ENCODE results near the gene CASTOR2. TPM values are rescaled to one million over a fixed set of nuclear protein-coding genes. Genes with fewer than 3 reads are reported as not detected.
"Not testable (repeated sequence)": the region's sequence is repeated elsewhere in the genome, so short reads cannot be mapped to it uniquely, and the experiment has no call there.

Gene CASTOR2
- total and polyA plus RNA-seq, 11 donors = 9.6 to 180 (median 27.7) TPM

- DNase-seq; H3K36me3 ChIP-seq; H3K9me3 ChIP-seq; H3K4me3 ChIP-seq; intact Hi-C loops (cut with DNase I); H3K4me1 ChIP-seq; H3K27ac ChIP-seq; ATAC-seq; H3K27me3 ChIP-seq: not testable (repeated sequence)
- no CpG with 5 or more reads among the region's 2 CpGs for WGBS, 4 donors
These were observed 6.2 kb upstream of the CASTOR2 start for GRCh38 chr7:74958328-74958727.

GRCh38 chr7:74963704-74964510 lies 598 bp upstream of the CASTOR2 start:
- H3K4me1 ChIP-seq; H3K27ac ChIP-seq; H3K27me3 ChIP-seq; H3K36me3 ChIP-seq; intact Hi-C loops (cut with DNase I); H3K9me3 ChIP-seq; DNase-seq: not testable (repeated sequence)
- 29 to 49% (median 41%) methylated on average over 17 to 22 of the region's 32 CpGs for WGBS, 4 donors
- H3K4me3 ChIP-seq = peak overlapping the region in 9 of 12 donors; percentile 27 to 47 (median 37)
- peak; percentile 5 to 57 (median 16) for ATAC-seq

GRCh38 chr7:74966208-74966854 lies 1.8 kb downstream of the CASTOR2 start:
- H3K9me3 ChIP-seq; H3K36me3 ChIP-seq; H3K4me3 ChIP-seq; H3K4me1 ChIP-seq; H3K27me3 ChIP-seq; intact Hi-C loops (cut with DNase I); DNase-seq; H3K27ac ChIP-seq; ATAC-seq: not testable (repeated sequence)
- whole genome bisulfite sequencing, 4 donors = no CpG with 5 or more reads among the region's 16 CpGs

- H3K27ac ChIP-seq; intact Hi-C loops (cut with DNase I); DNase-seq; H3K27me3 ChIP-seq; H3K4me1 ChIP-seq; H3K9me3 ChIP-seq; H3K4me3 ChIP-seq; ATAC-seq; H3K36me3 ChIP-seq: not testable (repeated sequence)
- 100% methylated on average over 3 of the region's 6 CpGs; no CpG with 5 or more reads in 3 of the 4 donors for whole genome bisulfite sequencing, 4 donors
These were observed 2.4 kb downstream of the CASTOR2 start for GRCh38 chr7:74966909-74967308.

GRCh38 chr7:74971431-74971830 lies 6.9 kb downstream of the CASTOR2 start:
- H3K9me3 ChIP-seq; intact Hi-C loops (cut with DNase I); H3K27me3 ChIP-seq; DNase-seq; H3K4me3 ChIP-seq; ATAC-seq; H3K4me1 ChIP-seq; H3K27ac ChIP-seq; H3K36me3 ChIP-seq: not testable (repeated sequence)
- no CpG with 5 or more reads among the region's 4 CpGs for WGBS, 4 donors

- ATAC-seq; H3K27ac ChIP-seq; H3K4me1 ChIP-seq; DNase-seq; H3K4me3 ChIP-seq; intact Hi-C loops (cut with DNase I); H3K9me3 ChIP-seq; H3K36me3 ChIP-seq; H3K27me3 ChIP-seq: not testable (repeated sequence)
- 76 to 89% (median 82%) methylated on average over 5 to 7 of the region's 7 CpGs for WGBS, 4 donors
These were observed 7.9 kb downstream of the CASTOR2 start for GRCh38 chr7:74972377-74972776.

- 93% methylated on average over 3 of the region's 7 CpGs; no CpG with 5 or more reads in 2 of the 4 donors for WGBS, 4 donors
- intact Hi-C loops (cut with DNase I); DNase-seq; H3K36me3 ChIP-seq; H3K27me3 ChIP-seq; H3K4me3 ChIP-seq; ATAC-seq; H3K4me1 ChIP-seq; H3K9me3 ChIP-seq; H3K27ac ChIP-seq: not testable (repeated sequence)
These were observed 11.5 kb downstream of the CASTOR2 start for GRCh38 chr7:74975959-74976358.

GRCh38 chr7:74977523-74977922 lies 13.0 kb downstream of the CASTOR2 start:
- H3K9me3 ChIP-seq; H3K27ac ChIP-seq; H3K27me3 ChIP-seq; H3K4me3 ChIP-seq; DNase-seq; intact Hi-C loops (cut with DNase I); H3K36me3 ChIP-seq; ATAC-seq; H3K4me1 ChIP-seq: not testable (repeated sequence)
- 93 to 100% methylated on average over 6 to 7 of the region's 9 CpGs; no CpG with 5 or more reads in 2 of the 4 donors for WGBS, 4 donors

GRCh38 chr7:74988436-74988835 lies 23.9 kb downstream of the CASTOR2 start:
- H3K4me1 ChIP-seq; ATAC-seq; H3K36me3 ChIP-seq; DNase-seq; intact Hi-C loops (cut with DNase I); H3K9me3 ChIP-seq; H3K27ac ChIP-seq; H3K27me3 ChIP-seq; H3K4me3 ChIP-seq: not testable (repeated sequence)
- 92 to 99% (median 92%) methylated on average over 9 of the region's 9 CpGs for WGBS, 4 donors
